ENCODE measurements around the gene LYRM1.
"Not testable (repeated sequence)": the region's sequence is repeated elsewhere in the genome, so short reads cannot be mapped to it uniquely, and the experiment has no call there.

Gene LYRM1

GRCh38 chr16:20937736-20938135 is 37.2 kb downstream of the LYRM1 start:
- no peak for DNase-seq (ENCODE audit: low read depth)

- no peak for DNase-seq (ENCODE audit: low read depth)
Measured at GRCh38 chr16:20938426-20938825, 37.9 kb downstream of the LYRM1 start.

- DNase-seq (ENCODE audit: low read depth) = no peak
Measured at GRCh38 chr16:20939611-20940010, 39.0 kb downstream of the LYRM1 start.

- no peak for DNase-seq (ENCODE audit: low read depth)
Measured at GRCh38 chr16:20940871-20941635, 40.5 kb downstream of the LYRM1 start.

- DNase-seq (ENCODE audit: low read depth) = no peak
Measured at GRCh38 chr16:20941636-20941926, 41.0 kb downstream of the LYRM1 start.

- DNase-seq (ENCODE audit: low read depth) = no peak
Measured at GRCh38 chr16:20942256-20942655, 41.7 kb downstream of the LYRM1 start.

GRCh38 chr16:20944861-20945574 is 44.4 kb downstream of the LYRM1 start:
- no peak for DNase-seq (ENCODE audit: low read depth)

GRCh38 chr16:20945575-20945875 is 45.0 kb downstream of the LYRM1 start:
- DNase-seq (ENCODE audit: low read depth) = not testable (repeated sequence)

GRCh38 chr16:20946015-20946629 is 45.6 kb downstream of the LYRM1 start:
- DNase-seq (ENCODE audit: low read depth) = no peak

- DNase-seq (ENCODE audit: low read depth) = no peak
Measured at GRCh38 chr16:20948444-20948843, 47.9 kb downstream of the LYRM1 start.

GRCh38 chr16:20949660-20950059 is 49.1 kb downstream of the LYRM1 start:
- DNase-seq (ENCODE audit: low read depth) = no peak

GRCh38 chr16:20950294-20950693 is 49.7 kb downstream of the LYRM1 start:
- DNase-seq (ENCODE audit: low read depth) = no peak

- no peak for DNase-seq (ENCODE audit: low read depth)
Measured at GRCh38 chr16:20952139-20952920, 51.8 kb downstream of the LYRM1 start.

GRCh38 chr16:20954574-20954973 is 54.0 kb downstream of the LYRM1 start:
- DNase-seq (ENCODE audit: low read depth) = no peak

GRCh38 chr16:20956319-20956718 is 55.7 kb downstream of the LYRM1 start:
- DNase-seq (ENCODE audit: low read depth) = no peak

- no peak for DNase-seq (ENCODE audit: low read depth)
Measured at GRCh38 chr16:20957153-20957552, 56.6 kb downstream of the LYRM1 start.

- no peak for DNase-seq (ENCODE audit: low read depth)
Measured at GRCh38 chr16:20960899-20961298, 60.3 kb downstream of the LYRM1 start.

- no peak for DNase-seq (ENCODE audit: low read depth)
Measured at GRCh38 chr16:20968765-20969164, 68.2 kb downstream of the LYRM1 start.

- DNase-seq (ENCODE audit: low read depth) = no peak
Measured at GRCh38 chr16:20969386-20969785, 68.8 kb downstream of the LYRM1 start.

GRCh38 chr16:20971401-20971800 is 70.8 kb downstream of the LYRM1 start:
- DNase-seq (ENCODE audit: low read depth) = no peak

GRCh38 chr16:20973201-20973600 is 72.6 kb downstream of the LYRM1 start:
- not testable (repeated sequence) for DNase-seq (ENCODE audit: low read depth)
